A549 (cell line): ENCODE measurements around the gene CSNK2A3.

Experiments
- FOSL2 ChIP-seq, 2 experiments: fragments of 450-650 bp in 1 of 2; fragments of >200 bp in 1 of 2; sonication (Bioruptor Twin) in 1 of 2; formaldehyde crosslinking; IDR thresholded peaks; 2 replicates each; pipeline versions ENCODE4 v1.5.0 to v1.6.1; 2016 to 2020; ENCODE audit warnings: mild to moderate bottlenecking in 1 of 2, moderate library complexity in 1 of 2
- JUN ChIP-seq, 2 experiments: fragments of >200 bp; sonication (Bioruptor Twin); formaldehyde crosslinking; IDR thresholded peaks; 2 replicates in 1 of 2; 3 replicates in 1 of 2; pipeline ENCODE4 v1.6.1; 2016 to 2017
- NFE2L2 ChIP-seq: fragments of 150-350 bp; conservative IDR thresholded peaks from 2 replicates; pipeline ENCODE4 v1.6.1; 2014; ENCODE audit warnings: low read length
- POLR2A ChIP-seq: IDR thresholded peaks from 2 replicates; pipeline ENCODE4 v1.6.1; 2012; ENCODE audit warnings: mild to moderate bottlenecking, low read length
- RAD21 ChIP-seq, 2 experiments: fragments of >200 bp in 1 of 2; sonication (Bioruptor Twin) in 1 of 2; formaldehyde crosslinking in 1 of 2; IDR thresholded peaks in 1 of 2; conservative IDR thresholded peaks in 1 of 2; 2 replicates in 1 of 2; 3 replicates in 1 of 2; pipeline ENCODE4 v1.6.1; 2012 to 2018; ENCODE audit warnings: inconsistent platforms in 1 of 2
- RARB ChIP-seq: fragments of 250-450 bp; sonication (Bioruptor Pico); IDR thresholded peaks from 2 replicates; pipeline ENCODE4 v1.8.0; 2021; ENCODE audit warnings: mild to moderate bottlenecking, moderate library complexity
- RNF2 ChIP-seq: fragments of 200-600 bp; sonication (generic); IDR thresholded peaks from 2 replicates; pipeline ENCODE4 v1.6.1; 2016; ENCODE audit warnings: low read depth, mild to moderate bottlenecking, antibody characterized with exemption, moderate library complexity, borderline replicate concordance
- SMC3 ChIP-seq: fragments of >200 bp; sonication (Bioruptor Twin); formaldehyde crosslinking; IDR thresholded peaks from 3 replicates; pipeline ENCODE4 v1.6.1; 2018; ENCODE audit warnings: inconsistent platforms
- TP53 ChIP-seq: fragments of 250-450 bp; sonication (Bioruptor Pico); IDR thresholded peaks from 2 replicates; pipeline ENCODE4 v1.5.0; 2021; ENCODE audit warnings: mild to moderate bottlenecking, moderate library complexity
- TF ChIP-seq, protein P1 (sequence below): fragments of 450-650 bp; IDR thresholded peaks from 2 replicates; pipeline ENCODE4 v1.6.1; 2014; ENCODE audit warnings: antibody characterized with exemption
- TF ChIP-seq, protein P2 (sequence below): IDR thresholded peaks from 2 replicates; pipeline ENCODE4 v1.6.1; 2012
- TF ChIP-seq, protein P3 (sequence below): fragments of 200-600 bp; sonication (generic); IDR thresholded peaks from 2 replicates; pipeline ENCODE4 v1.6.1; 2016; ENCODE audit warnings: antibody characterized with exemption, mild to moderate bottlenecking, moderate library complexity
- TF ChIP-seq, protein P4 (sequence below): fragments of >200 bp; sonication (Bioruptor Twin); formaldehyde crosslinking; IDR thresholded peaks from 3 replicates; pipeline ENCODE4 v1.5.1; 2016

DNA sequence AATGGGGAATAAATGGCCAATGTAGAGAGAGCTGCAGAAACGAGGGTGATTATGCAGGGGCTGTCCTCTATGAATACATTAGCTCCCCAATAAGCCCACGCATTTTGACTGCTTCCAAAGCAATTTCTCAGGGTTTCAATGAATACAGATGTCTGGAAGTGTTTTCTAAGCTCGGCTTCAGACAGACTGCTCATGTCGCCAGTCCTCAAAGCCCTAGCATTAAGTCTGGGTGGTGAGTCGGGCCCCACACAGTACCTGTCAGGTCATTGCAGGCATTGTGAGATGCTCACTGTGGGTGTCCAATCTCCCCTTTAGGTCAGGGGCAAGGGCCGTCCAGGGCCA, 17.9 kb upstream of the CSNK2A3 start:
- TF ChIP-seq, protein P1, sequence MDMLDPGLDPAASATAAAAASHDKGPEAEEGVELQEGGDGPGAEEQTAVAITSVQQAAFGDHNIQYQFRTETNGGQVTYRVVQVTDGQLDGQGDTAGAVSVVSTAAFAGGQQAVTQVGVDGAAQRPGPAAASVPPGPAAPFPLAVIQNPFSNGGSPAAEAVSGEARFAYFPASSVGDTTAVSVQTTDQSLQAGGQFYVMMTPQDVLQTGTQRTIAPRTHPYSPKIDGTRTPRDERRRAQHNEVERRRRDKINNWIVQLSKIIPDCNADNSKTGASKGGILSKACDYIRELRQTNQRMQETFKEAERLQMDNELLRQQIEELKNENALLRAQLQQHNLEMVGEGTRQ = no peak
- TF ChIP-seq, protein P2, sequence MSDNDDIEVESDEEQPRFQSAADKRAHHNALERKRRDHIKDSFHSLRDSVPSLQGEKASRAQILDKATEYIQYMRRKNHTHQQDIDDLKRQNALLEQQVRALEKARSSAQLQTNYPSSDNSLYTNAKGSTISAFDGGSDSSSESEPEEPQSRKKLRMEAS = no peak
- TF ChIP-seq RNF2 (no peak), RARB (CRISPR knock-in tag) (no peak), POLR2A (no peak), RAD21 (conservative IDR thresholded peaks at IDR 0.05 in 1 of 2, IDR thresholded peaks at IDR 0.05 in 1 of 2) (no peak), TP53 (no peak), FOSL2 (IDR thresholded peaks at IDR 0.05) (no peak), FOSL2 (CRISPR knock-in tag; IDR thresholded peaks at IDR 0.05) (no peak), JUN (IDR thresholded peaks at IDR 0.05) (no peak), NFE2L2 (no peak), SMC3 (no peak)
- TF ChIP-seq, protein P3, sequence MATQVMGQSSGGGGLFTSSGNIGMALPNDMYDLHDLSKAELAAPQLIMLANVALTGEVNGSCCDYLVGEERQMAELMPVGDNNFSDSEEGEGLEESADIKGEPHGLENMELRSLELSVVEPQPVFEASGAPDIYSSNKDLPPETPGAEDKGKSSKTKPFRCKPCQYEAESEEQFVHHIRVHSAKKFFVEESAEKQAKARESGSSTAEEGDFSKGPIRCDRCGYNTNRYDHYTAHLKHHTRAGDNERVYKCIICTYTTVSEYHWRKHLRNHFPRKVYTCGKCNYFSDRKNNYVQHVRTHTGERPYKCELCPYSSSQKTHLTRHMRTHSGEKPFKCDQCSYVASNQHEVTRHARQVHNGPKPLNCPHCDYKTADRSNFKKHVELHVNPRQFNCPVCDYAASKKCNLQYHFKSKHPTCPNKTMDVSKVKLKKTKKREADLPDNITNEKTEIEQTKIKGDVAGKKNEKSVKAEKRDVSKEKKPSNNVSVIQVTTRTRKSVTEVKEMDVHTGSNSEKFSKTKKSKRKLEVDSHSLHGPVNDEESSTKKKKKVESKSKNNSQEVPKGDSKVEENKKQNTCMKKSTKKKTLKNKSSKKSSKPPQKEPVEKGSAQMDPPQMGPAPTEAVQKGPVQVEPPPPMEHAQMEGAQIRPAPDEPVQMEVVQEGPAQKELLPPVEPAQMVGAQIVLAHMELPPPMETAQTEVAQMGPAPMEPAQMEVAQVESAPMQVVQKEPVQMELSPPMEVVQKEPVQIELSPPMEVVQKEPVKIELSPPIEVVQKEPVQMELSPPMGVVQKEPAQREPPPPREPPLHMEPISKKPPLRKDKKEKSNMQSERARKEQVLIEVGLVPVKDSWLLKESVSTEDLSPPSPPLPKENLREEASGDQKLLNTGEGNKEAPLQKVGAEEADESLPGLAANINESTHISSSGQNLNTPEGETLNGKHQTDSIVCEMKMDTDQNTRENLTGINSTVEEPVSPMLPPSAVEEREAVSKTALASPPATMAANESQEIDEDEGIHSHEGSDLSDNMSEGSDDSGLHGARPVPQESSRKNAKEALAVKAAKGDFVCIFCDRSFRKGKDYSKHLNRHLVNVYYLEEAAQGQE = no peak
- TF ChIP-seq, protein P4, sequence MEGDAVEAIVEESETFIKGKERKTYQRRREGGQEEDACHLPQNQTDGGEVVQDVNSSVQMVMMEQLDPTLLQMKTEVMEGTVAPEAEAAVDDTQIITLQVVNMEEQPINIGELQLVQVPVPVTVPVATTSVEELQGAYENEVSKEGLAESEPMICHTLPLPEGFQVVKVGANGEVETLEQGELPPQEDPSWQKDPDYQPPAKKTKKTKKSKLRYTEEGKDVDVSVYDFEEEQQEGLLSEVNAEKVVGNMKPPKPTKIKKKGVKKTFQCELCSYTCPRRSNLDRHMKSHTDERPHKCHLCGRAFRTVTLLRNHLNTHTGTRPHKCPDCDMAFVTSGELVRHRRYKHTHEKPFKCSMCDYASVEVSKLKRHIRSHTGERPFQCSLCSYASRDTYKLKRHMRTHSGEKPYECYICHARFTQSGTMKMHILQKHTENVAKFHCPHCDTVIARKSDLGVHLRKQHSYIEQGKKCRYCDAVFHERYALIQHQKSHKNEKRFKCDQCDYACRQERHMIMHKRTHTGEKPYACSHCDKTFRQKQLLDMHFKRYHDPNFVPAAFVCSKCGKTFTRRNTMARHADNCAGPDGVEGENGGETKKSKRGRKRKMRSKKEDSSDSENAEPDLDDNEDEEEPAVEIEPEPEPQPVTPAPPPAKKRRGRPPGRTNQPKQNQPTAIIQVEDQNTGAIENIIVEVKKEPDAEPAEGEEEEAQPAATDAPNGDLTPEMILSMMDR = no peak
